ENCODE data around the gene PDK1.
"Not testable (repeated sequence)": the region's sequence is repeated elsewhere in the genome, so short reads cannot be mapped to it uniquely, and the experiment has no call there.

Gene PDK1

DNA sequence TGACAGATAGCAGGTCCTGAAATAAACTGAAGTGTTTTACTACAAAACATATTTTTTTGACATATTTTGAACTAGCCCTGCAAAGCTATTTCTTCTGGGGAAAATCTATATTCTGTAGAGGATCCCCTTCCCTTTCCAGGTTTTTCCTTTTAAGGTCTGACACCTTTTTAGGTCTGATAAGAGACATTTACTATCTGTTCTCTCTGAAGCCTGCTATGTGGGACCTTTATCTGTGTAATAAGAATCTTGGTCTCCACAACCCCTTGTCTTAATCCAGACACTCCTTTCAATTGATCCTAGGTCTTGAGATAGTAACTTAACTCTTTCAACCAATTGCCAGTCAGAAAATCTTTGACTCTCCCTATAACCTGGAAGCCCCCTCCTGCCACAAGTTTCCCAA lies 5.5 kb upstream of the PDK1 start:
- DNase-seq (ENCODE audit: extremely low spot score, insufficient read length, low read depth), result no peak
- no peak for FAIRE-seq

DNA sequence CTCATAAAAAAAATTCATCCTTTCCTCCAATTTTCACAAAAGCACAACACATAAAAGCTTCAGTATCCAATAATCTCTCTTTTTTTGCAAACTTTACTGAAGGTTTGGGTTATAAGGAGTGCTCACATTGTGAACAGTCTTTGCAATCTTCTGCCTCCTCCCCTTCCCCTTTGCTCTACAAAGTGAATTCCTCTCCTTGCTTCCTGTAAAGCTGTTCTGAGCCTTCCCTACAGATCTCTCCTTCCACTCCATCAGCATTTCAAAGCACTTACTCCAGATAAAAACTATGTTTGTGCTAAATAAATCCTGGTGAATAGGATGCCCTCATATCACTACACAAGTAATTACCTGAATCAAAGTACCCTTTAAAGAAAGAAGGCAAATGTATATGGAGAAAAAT lies 4.6 kb upstream of the PDK1 start:
- FAIRE-seq (no peak), DNase-seq (ENCODE audit: extremely low spot score, insufficient read length, low read depth) (no peak)

DNA sequence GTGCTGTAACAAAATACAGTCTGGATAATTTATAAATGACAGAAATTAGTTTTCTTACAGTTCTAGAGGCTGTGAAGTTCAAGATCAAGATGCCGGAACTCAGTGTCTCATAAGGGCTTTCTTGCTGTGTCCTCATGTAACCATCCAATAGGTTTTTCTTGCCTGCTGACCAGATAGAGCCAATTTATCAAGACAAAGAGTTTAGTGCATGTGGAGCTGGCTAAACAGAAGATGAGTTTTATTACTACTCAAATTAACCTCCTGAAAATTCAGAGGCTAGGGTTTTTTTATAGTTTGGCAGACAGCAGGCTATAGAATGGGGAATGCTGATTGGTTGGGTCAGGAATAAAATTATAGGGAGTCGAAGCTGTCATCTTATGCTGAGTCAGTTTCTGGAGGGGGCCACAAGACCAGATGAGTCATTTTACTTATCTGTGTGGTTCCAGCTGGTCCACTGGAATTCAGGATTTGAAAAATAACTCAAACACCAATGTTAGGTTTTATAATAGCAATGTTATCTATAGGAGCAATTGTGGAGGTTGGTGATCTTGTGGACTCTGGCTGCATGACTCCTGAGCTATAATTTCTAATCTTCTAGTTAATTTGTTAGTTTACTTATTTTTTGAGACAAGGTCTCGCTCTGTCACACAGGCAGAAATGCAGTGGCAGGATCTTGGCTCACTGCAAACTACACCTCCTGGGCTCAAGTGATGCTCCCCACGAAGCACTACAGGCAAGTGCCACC lies 3.2 kb upstream of the PDK1 start:
- DNase-seq (ENCODE audit: extremely low spot score, insufficient read length, low read depth), result no peak

GRCh38 chr2:172554352-172555271 lies 1.3 kb upstream of the PDK1 start:
- no peak for DNase-seq (ENCODE audit: extremely low spot score, insufficient read length, low read depth)
- FAIRE-seq, result peak; percentile 12

More for the DNA sequence above, 3.2 kb upstream of the PDK1 start:
- no peak for FAIRE-seq

- DNase-seq (ENCODE audit: extremely low spot score, insufficient read length, low read depth) (no peak), FAIRE-seq (no peak)
These were observed 693 bp upstream of the PDK1 start for GRCh38 chr2:172555272-172555521.

DNA sequence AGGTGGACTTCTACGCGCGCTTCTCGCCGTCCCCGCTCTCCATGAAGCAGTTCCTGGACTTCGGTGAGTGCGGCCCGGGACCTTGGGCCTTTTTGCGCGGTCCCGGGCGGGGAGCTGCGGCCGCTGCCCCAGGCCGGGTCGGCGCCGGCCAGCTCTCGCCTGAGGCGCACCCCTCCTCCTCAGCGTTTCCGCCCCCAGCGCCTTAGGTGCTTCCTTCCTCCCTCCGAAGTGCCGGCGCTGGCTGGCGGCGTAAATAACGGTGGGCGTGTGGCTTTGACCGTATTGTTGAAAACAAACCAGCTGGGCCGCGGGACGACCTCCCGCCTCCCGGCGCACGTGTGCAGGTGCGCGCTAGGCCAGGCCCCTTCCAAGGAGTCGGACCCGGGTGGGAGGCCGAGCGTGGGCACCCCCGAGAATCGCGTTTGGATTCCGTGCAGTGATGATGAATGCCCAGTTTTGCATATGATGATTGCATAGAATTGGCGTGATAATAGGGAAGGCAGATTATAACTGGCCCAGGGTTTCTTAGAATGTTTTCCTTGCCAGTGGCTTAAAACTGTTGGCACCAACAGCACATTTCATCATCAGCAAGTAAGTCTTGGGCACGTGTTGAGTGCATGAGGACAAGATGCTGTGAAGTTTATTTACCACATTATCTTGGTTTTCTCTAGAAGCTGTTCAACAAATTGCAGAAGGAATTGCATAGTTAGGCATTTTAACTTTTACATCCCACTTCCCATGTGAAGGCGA lies 569 bp downstream of the PDK1 start:
- peak; percentile 39 for DNase-seq (ENCODE audit: extremely low spot score, insufficient read length, low read depth)
- peak; percentile 60 for FAIRE-seq

GRCh38 chr2:172558372-172558771 lies 2.5 kb downstream of the PDK1 start:
- DNase-seq (ENCODE audit: extremely low spot score, insufficient read length, low read depth) (no peak), FAIRE-seq (no peak)

DNA sequence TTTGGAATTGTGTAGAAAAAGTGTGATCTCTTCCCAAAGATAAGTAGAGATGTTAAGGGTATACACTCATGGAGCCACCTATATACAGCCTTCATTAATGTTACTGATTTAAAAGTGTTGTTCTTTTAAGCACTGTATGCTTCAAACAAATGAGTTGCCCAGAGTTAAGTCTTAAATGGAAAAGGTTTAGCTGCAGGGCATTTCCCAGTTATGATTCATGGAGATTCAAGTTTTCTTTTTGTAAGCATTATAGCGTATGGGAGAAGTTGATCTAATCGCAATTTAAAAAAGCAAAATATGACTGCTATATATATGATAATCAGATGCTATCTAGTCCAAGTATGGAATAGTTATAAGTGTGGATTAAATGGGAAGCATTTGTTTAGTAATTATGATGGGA lies 4.8 kb downstream of the PDK1 start:
- DNase-seq (ENCODE audit: extremely low spot score, insufficient read length, low read depth), result no peak
- no peak for FAIRE-seq

- DNase-seq (ENCODE audit: extremely low spot score, insufficient read length, low read depth) (no peak), FAIRE-seq (no peak)
These were observed 5.4 kb downstream of the PDK1 start for GRCh38 chr2:172561270-172561669.

DNA sequence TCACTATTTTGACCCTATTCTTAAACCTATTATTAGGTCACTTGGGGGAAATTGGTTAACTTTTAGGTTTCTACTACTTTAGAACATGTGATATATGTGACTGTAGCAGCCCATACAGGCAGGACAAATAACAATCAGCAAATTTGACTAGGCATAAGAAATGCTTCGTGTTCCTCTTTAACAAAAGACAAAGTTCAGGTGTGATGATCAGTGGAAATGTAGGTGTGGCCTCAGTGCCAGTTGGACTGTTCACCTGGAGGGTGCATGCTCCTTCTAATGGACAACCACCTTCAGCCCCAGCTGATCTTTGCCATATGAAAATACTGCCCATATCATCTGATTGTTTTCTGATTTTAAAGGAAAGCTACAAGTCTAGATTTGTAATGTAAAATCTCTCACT lies 6.4 kb downstream of the PDK1 start:
- FAIRE-seq (no peak), DNase-seq (ENCODE audit: extremely low spot score, insufficient read length, low read depth) (no peak)

DNA sequence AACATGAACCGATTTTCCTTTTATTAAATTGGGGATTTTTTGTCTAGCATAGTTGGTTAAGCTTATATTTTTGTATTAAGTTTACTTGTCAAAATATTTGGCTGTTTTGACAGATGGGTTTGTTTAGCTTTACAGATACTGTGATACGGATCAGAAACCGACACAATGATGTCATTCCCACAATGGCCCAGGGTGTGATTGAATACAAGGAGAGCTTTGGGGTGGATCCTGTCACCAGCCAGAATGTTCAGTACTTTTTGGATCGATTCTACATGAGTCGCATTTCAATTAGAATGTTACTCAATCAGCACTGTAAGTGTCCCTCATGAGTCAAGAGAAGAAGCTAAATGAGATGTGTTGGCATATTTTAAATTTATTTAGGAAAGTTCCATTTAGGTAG lies 8.5 kb downstream of the PDK1 start:
- FAIRE-seq (no peak), DNase-seq (ENCODE audit: extremely low spot score, insufficient read length, low read depth) (no peak)

DNA sequence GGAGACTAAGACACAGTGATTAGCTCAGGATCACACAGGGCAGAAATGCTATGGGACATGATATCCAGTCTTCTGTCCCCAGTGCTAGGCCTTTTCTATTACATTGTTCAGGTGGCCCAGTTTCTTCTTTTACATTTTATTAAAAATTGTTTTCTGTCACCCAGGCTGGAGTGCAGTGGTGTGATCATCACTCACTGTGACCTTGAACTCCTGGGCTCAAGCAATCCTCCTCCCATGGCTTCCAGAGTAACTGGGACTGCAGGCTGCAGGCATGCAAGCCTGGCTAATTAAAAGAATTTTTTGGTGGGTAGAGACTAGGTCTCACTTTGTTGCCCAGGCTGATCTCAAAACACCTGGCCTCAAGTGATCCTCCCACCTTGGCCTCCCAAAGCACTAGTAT lies 15.4 kb downstream of the PDK1 start:
- no peak for FAIRE-seq
- no peak for DNase-seq (ENCODE audit: extremely low spot score, insufficient read length, low read depth)

DNA sequence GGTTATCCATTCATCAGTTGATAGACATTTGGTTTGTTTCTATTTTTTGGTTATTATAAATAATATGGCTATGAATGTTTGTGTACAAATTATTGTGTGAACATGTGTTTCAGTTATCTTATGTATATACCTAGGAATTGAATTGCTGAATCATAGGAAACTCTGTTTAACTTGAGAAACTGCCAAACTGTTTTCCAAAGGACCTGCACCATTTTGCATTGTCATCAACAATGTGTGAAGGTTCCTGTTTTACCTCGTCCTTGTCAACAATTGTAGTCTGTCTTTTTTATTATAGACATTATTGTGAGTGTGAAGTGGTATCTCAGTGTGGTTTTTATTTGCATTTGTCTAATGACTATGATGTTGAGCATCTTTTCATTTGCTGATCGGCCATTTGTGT lies 17.1 kb downstream of the PDK1 start:
- no peak for DNase-seq (ENCODE audit: extremely low spot score, insufficient read length, low read depth)
- FAIRE-seq, result no peak

GRCh38 chr2:172574965-172575364 lies 19.1 kb downstream of the PDK1 start:
- FAIRE-seq (no peak), DNase-seq (ENCODE audit: extremely low spot score, insufficient read length, low read depth) (no peak)

GRCh38 chr2:172578054-172578453 lies 22.2 kb downstream of the PDK1 start:
- no peak for DNase-seq (ENCODE audit: extremely low spot score, insufficient read length, low read depth)
- FAIRE-seq, result no peak

DNA sequence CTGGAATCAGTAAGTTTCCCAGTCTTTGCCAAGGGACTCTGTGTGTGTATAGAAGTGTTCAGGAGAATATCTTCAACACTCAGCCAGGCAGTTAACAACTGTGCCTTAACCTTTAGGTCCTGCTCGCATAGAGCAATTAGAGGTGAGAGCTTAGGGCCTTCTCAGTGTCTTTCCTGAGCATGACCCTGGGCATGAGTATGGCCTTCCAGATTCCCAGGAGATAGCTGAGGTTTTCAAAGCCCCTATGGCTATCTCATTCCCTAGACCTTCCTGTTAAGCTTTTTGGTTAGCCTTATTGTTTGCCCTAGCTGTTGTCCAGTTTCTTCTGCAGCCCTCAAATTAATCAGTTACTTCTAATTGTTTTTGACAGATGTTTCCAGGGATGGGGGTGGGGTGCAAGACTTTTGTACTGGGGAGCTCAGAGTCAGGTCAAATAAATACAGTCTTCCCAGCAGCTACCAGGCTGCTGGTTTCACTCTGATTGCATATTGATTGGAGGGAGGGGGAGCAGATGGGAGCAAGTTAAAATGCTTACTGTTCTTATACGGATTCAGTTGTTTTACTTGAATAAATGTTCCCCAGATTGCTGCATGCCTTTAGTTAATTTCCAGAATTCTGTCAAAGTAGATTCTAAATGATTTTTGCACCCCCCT lies 23.1 kb downstream of the PDK1 start:
- FAIRE-seq (no peak), DNase-seq (ENCODE audit: extremely low spot score, insufficient read length, low read depth) (no peak)

- DNase-seq (ENCODE audit: extremely low spot score, insufficient read length, low read depth) (no peak), FAIRE-seq (no peak)
These were observed 24.7 kb downstream of the PDK1 start for GRCh38 chr2:172580544-172580943.

DNA sequence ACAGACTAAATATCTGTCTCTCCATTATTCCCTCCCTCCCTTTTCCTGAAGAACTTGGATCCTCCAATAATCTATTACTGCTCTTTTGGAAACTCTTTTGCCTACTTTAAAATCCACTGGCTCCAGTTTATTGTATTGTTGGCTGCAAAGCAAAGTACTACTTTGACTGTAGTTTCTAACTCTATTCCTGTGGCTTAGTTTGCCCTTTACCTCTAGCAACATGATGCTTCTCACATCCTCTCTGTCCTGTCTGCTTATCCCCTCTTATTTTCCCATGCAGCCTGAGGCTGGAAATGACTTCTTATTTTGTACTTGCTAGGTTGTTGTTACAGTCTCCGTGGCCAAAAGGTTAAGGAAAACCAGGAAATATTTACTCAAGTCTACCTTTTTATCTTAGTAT lies 26.8 kb downstream of the PDK1 start:
- no peak for DNase-seq (ENCODE audit: extremely low spot score, insufficient read length, low read depth)
- no peak for FAIRE-seq

DNA sequence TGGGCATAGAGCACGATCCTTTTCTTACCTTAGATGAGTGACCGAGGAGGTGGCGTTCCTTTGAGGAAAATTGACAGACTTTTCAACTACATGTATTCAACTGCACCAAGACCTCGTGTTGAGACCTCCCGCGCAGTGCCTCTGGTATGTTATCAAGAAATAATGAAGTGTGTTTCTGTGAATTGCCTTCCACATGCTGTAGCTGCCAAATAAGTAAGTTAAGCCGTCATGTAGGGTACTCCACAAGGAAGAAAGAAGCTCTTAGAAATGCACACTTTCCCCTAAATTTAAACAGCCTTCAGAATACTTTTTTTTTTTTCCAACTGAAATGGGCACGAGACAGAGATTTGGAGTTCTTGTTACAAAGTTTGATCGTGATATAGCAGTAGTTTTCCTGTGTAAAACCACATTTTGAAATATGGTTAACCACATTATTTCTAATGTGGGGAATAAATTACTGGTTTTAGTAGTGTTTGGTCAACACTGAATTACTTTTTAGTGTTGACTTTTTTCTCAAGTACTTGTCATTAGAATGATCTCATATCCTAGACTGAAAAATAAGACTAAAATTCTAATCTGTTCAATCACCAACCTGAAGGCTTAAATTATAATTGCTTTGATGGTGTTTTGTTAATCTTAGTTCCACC lies 30.5 kb downstream of the PDK1 start:
- FAIRE-seq (no peak), DNase-seq (ENCODE audit: extremely low spot score, insufficient read length, low read depth) (no peak)

- not testable (repeated sequence) for DNase-seq (ENCODE audit: extremely low spot score, insufficient read length, low read depth); FAIRE-seq
These were observed 31.3 kb downstream of the PDK1 start for GRCh38 chr2:172587231-172587630.

All from GM18507 (cell line).